ENCODE measurements around the gene SLC43A3.

SLC43A3 gene

GRCh38 chr11:57402188-57403002, 24.5 kb downstream of the SLC43A3 start:
- TF ChIP-seq, protein P1, sequence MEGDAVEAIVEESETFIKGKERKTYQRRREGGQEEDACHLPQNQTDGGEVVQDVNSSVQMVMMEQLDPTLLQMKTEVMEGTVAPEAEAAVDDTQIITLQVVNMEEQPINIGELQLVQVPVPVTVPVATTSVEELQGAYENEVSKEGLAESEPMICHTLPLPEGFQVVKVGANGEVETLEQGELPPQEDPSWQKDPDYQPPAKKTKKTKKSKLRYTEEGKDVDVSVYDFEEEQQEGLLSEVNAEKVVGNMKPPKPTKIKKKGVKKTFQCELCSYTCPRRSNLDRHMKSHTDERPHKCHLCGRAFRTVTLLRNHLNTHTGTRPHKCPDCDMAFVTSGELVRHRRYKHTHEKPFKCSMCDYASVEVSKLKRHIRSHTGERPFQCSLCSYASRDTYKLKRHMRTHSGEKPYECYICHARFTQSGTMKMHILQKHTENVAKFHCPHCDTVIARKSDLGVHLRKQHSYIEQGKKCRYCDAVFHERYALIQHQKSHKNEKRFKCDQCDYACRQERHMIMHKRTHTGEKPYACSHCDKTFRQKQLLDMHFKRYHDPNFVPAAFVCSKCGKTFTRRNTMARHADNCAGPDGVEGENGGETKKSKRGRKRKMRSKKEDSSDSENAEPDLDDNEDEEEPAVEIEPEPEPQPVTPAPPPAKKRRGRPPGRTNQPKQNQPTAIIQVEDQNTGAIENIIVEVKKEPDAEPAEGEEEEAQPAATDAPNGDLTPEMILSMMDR (IDR thresholded peaks at IDR 0.05; ENCODE audit: low read depth, low read length) = no peak
- in situ Hi-C loops (cut with HindIII; ENCODE audit: low sequenced_read_pairs) = no loop called here
- DNase-seq (ENCODE audit: low read depth, low spot score) = no peak
- H3K4me3 ChIP-seq (ENCODE audit: low read depth, low read length) = no peak overlapping the region

DNA sequence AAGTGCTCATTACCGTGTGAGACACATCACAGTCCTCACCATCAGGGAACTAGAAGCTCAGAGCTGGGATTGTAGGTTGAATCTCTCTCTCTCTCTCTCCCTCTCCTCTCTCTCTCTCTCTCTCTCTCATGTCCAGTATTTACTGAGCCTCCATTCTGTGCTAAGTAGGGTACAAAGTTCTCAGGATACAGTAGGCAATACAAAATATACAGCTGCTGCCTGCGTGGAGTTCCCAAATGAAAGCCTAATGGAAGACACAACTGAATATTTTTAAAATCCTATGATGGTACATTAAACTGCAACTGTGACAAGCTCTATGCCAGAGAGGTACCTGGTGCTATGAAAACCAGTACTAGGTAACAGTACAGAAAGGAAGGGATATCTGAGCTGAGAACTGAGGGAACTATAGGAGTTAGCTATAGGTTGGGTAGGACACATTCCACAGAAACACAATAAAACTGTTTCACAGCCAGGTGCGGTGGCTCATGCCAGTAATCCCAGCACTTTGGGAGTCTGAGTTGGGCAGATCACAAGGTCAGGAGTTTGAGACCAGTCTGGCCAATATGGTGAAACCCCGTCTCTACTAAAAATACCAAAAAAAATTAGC, 26.8 kb downstream of the SLC43A3 start:
- in situ Hi-C loops (cut with HindIII; ENCODE audit: low sequenced_read_pairs) = no loop called here
- TF ChIP-seq, protein P1 (IDR thresholded peaks at IDR 0.05; ENCODE audit: low read depth, low read length) = no peak
- H3K4me3 ChIP-seq (ENCODE audit: low read depth, low read length) = no peak overlapping the region
- DNase-seq (ENCODE audit: low read depth, low spot score) = no peak

- TF ChIP-seq, protein P1 (IDR thresholded peaks at IDR 0.05; ENCODE audit: low read depth, low read length) = no peak
- peak; percentile 52 for DNase-seq (ENCODE audit: low read depth, low spot score)
- H3K4me3 ChIP-seq (ENCODE audit: low read depth, low read length) = no peak overlapping the region
- in situ Hi-C loops (cut with HindIII; ENCODE audit: low sequenced_read_pairs) = no loop called here
These were observed 27.7 kb downstream of the SLC43A3 start for GRCh38 chr11:57399221-57399620.

DNA sequence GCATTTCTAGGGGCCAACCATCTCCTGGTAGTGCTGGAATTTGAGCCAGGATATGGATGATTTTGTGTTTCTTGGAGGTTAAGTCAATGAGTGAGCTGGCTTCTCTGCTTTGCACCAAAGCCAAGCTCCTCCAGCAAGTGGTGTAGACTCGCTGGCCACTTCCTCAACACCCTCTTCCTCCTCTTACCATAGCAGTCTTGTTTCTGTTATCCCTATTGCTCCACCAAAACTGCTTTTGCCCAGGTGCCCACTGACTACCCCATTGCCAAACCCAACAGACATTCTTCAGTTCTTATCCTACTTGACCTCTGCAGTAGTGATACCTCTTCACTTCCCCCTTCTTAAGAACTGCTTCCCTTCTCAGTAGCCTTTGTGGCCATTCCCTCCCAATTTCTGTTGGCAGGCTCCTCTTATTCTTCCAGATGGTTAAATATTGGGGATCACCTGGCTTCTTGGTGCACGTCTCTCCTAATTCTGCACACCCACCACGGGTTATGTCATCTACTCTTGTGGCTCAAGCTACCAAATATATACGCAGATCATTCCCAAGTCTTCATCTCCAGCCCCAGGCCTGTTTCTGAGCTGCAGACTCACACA, 29.4 kb downstream of the SLC43A3 start:
- in situ Hi-C loops (cut with HindIII; ENCODE audit: low sequenced_read_pairs) = no loop called here
- H3K4me3 ChIP-seq (ENCODE audit: low read depth, low read length) = no peak overlapping the region
- TF ChIP-seq, protein P1 (IDR thresholded peaks at IDR 0.05; ENCODE audit: low read depth, low read length) = no peak
- no peak for DNase-seq (ENCODE audit: low read depth, low spot score)

DNA sequence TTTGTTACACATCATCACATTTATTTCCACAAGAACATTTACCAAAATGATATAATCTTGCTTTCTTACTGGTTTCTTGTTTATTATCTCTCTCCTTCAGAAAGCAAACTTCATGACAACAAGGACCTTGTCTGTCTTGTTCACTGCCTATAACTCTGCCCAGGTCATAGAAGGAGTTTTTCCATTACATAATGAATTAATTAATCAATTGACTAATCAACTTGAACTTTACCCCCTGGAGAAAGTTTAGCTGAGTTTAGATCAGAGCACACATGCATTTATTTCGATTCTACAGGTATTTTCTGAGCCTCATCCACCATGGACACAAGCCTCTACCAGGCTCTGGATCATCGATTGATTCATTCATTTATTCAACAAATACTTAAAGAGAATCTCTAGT, 30.2 kb downstream of the SLC43A3 start:
- in situ Hi-C loops (cut with HindIII; ENCODE audit: low sequenced_read_pairs) = no loop called here
- H3K4me3 ChIP-seq (ENCODE audit: low read depth, low read length) = no peak overlapping the region
- TF ChIP-seq, protein P1 (IDR thresholded peaks at IDR 0.05; ENCODE audit: low read depth, low read length) = no peak
- no peak for DNase-seq (ENCODE audit: low read depth, low spot score)

GRCh38 chr11:57395905-57396623, 30.9 kb downstream of the SLC43A3 start:
- DNase-seq (ENCODE audit: low read depth, low spot score) = no peak
- H3K4me3 ChIP-seq (ENCODE audit: low read depth, low read length) = no peak overlapping the region
- in situ Hi-C loops (cut with HindIII; ENCODE audit: low sequenced_read_pairs) = no loop called here
- TF ChIP-seq, protein P1 (IDR thresholded peaks at IDR 0.05; ENCODE audit: low read depth, low read length) = no peak

Data from astrocyte of the spinal cord (primary cell).